Mesodermal cell (in vitro differentiated cells): ENCODE results near the gene CDH22. TPM values are rescaled to one million over a fixed set of nuclear protein-coding genes. Genes with fewer than 3 reads are reported as not detected.

Experiments used
- H3K27ac ChIP-seq: 2 replicates; pipeline ENCODE4 v1.7.0; 2013; ENCODE audit warnings: mild to moderate bottlenecking, low read depth, low read length, moderate library complexity; ENCODE audit not compliant: severe bottlenecking
- H3K36me3 ChIP-seq: 2 replicates; pipeline ENCODE4 v1.7.1; 2013; ENCODE audit warnings: mild to moderate bottlenecking, low read length, moderate library complexity; ENCODE audit not compliant: control insufficient read depth, insufficient read depth
- H3K4me1 ChIP-seq: one replicate; pipeline ENCODE4 v1.7.1; 2013; ENCODE audit warnings: mild to moderate bottlenecking, low read length; ENCODE audit not compliant: insufficient read depth, control insufficient read depth, poor library complexity, severe bottlenecking
- H3K4me3 ChIP-seq: 2 replicates; pipeline ENCODE4 v1.7.0; 2013; ENCODE audit warnings: low read length, control low read depth, mild to moderate bottlenecking; ENCODE audit not compliant: insufficient read depth, poor library complexity, severe bottlenecking; ENCODE audit errors: extremely low read depth
- H3K9me3 ChIP-seq: 2 replicates; pipeline ENCODE4 v1.7.1; 2013; ENCODE audit warnings: mild to moderate bottlenecking, low read length, moderate library complexity; ENCODE audit not compliant: control insufficient read depth
- WGBS, 2 experiments: methylation state at CpG; one replicate each; pipeline ENCODE4 v1.1.5; 2013; ENCODE audit warnings: missing lambda C conversion rate in 2 of 2; ENCODE audit not compliant: insufficient coverage in 2 of 2; 5-methylcytosine and 5-hydroxymethylcytosine counted together
- polyA plus RNA-seq, 2 experiments: library from polyadenylated mRNA; stranded (reverse); fragments of 50-300 nt; gene quantifications; one replicate each; pipeline ENCODE4 v1.2.3, GENCODE V29; 2013

The CDH22 gene
- polyA plus RNA-seq (2013, experiment 1 of 2): 0.29 TPM
- polyA plus RNA-seq (2013, experiment 2 of 2): 0.15 TPM

GRCh38 chr20:46308258-46309157, at the start of gene CDH22:
Gene CDH22 (minus strand): TSS chr20:46308498. CDS start chr20:46251294, 57,204 bp downstream.
- Histone ChIP-seq H3K27ac (no peak within 1 kb of the TSS), H3K4me1 (peaks cover 3% of the 10 kb centered on the region), H3K4me3 (peak within 1 kb of the TSS; percentile 39), H3K9me3 (no peaks in the 10 kb centered on the region), H3K36me3 (no peaks in the 10 kb centered on the region)
- WGBS, 2 experiments: 1 to 2% methylated on average over 41 to 57 of the region's 74 CpGs

- no peaks in the 10 kb centered on the region for H3K4me1 ChIP-seq
- WGBS, 2 experiments: 88 to 92% methylated on average over 8 to 13 of the region's 13 CpGs
- H3K9me3 ChIP-seq: no peaks in the 10 kb centered on the region
- H3K4me3 ChIP-seq: no peak overlapping the region
- no peak overlapping the region for H3K27ac ChIP-seq
- peaks cover 81% of the 10 kb centered on the region for H3K36me3 ChIP-seq
Observed at GRCh38 chr20:46357030-46357514, 48.8 kb upstream of the CDH22 start.

GRCh38 chr20:46356195-46357029, 48.1 kb upstream of the CDH22 start:
- Histone ChIP-seq H3K4me3 (no peak overlapping the region), H3K27ac (no peak overlapping the region), H3K36me3 (peaks cover 80% of the 10 kb centered on the region), H3K4me1 (peaks cover 6% of the 10 kb centered on the region), H3K9me3 (no peaks in the 10 kb centered on the region)
- WGBS, 2 experiments: 90 to 93% methylated on average over 21 to 22 of the region's 23 CpGs

GRCh38 chr20:46355778-46356177, 47.5 kb upstream of the CDH22 start:
- 89 to 91% methylated on average over 6 to 7 of the region's 7 CpGs for WGBS, 2 experiments
- no peak overlapping the region for H3K27ac ChIP-seq
- no peak overlapping the region for H3K4me3 ChIP-seq
- H3K4me1 ChIP-seq: peaks cover 12% of the 10 kb centered on the region
- peaks cover 74% of the 10 kb centered on the region for H3K36me3 ChIP-seq
- H3K9me3 ChIP-seq: no peaks in the 10 kb centered on the region

GRCh38 chr20:46354920-46355654, 46.8 kb upstream of the CDH22 start:
- H3K9me3 ChIP-seq: no peaks in the 10 kb centered on the region
- H3K4me1 ChIP-seq: peaks cover 19% of the 10 kb centered on the region
- WGBS, 2 experiments: 94 to 98% methylated on average over 14 to 16 of the region's 20 CpGs
- no peak overlapping the region for H3K27ac ChIP-seq
- no peak overlapping the region for H3K4me3 ChIP-seq
- peaks cover 71% of the 10 kb centered on the region for H3K36me3 ChIP-seq

GRCh38 chr20:46354207-46354555, 45.9 kb upstream of the CDH22 start:
- peaks cover 72% of the 10 kb centered on the region for H3K36me3 ChIP-seq
- H3K27ac ChIP-seq: no peak overlapping the region
- 93 to 100% methylated on average over 3 to 4 of the region's 4 CpGs for WGBS, 2 experiments
- no peaks in the 10 kb centered on the region for H3K9me3 ChIP-seq
- H3K4me3 ChIP-seq: no peak overlapping the region
- H3K4me1 ChIP-seq: peaks cover 27% of the 10 kb centered on the region

- 80 to 86% methylated on average over 13 to 14 of the region's 14 CpGs for WGBS, 2 experiments
- Histone ChIP-seq H3K36me3 (peaks cover 66% of the 10 kb centered on the region), H3K27ac (no peak overlapping the region), H3K4me3 (no peak overlapping the region), H3K4me1 (peaks cover 27% of the 10 kb centered on the region), H3K9me3 (no peaks in the 10 kb centered on the region)
Observed at GRCh38 chr20:46353500-46354206, 45.4 kb upstream of the CDH22 start.

GRCh38 chr20:46352370-46352938, 44.2 kb upstream of the CDH22 start:
- Histone ChIP-seq H3K36me3 (peaks cover 55% of the 10 kb centered on the region), H3K27ac (no peak overlapping the region), H3K9me3 (no peaks in the 10 kb centered on the region), H3K4me3 (no peak overlapping the region), H3K4me1 (peaks cover 32% of the 10 kb centered on the region)
- 90 to 97% methylated on average over 15 to 17 of the region's 18 CpGs for WGBS, 2 experiments

GRCh38 chr20:46351357-46352058, 43.2 kb upstream of the CDH22 start:
- H3K27ac ChIP-seq: peak overlapping the region; percentile 98
- 89 to 90% methylated on average over 7 of the region's 7 CpGs for WGBS, 2 experiments
- peaks cover 46% of the 10 kb centered on the region for H3K36me3 ChIP-seq

More at GRCh38 chr20:46351357-46352058, 43.2 kb upstream of the CDH22 start:
- Histone ChIP-seq H3K4me1 (peaks cover 32% of the 10 kb centered on the region), H3K4me3 (no peak overlapping the region), H3K9me3 (no peaks in the 10 kb centered on the region)
